ENCODE measurements around the gene FAM20B.

- TF ChIP-seq CTCF (IDR thresholded peaks at IDR 0.05) (no peak), POLR2A (IDR thresholded peaks at IDR 0.05) (no peak)
Measured at GRCh38 chr1:179031284-179031683, 5.6 kb downstream of the FAM20B start.

Data from lower leg skin (tissue), 3 donors.